DMS114 treated with DMSO at 0.1 percent for 48 hours (cell line): Measurements from ENCODE around the gene CASP9.
"Not testable (repeated sequence)": the region's sequence is repeated elsewhere in the genome, so short reads cannot be mapped to it uniquely, and the experiment has no call there.

Experiments
- DNase-seq: peaks from one replicate; lab custom pipeline; 2025; ENCODE audit not compliant: unreplicated experiment; lab: John Stamatoyannopoulos, UW

CASP9 gene

GRCh38 chr1:15526021-15526489 is 2.0 kb upstream of the CASP9 start:
- no peak for DNase-seq

GRCh38 chr1:15525050-15526020 is 1.3 kb upstream of the CASP9 start:
- peak; percentile 93 for DNase-seq

- peak; percentile 89 for DNase-seq
Measured at GRCh38 chr1:15524283-15525049, 451 bp upstream of the CASP9 start.

GRCh38 chr1:15523104-15524020 is 653 bp downstream of the CASP9 start:
- peak; percentile 25 for DNase-seq

- no peak for DNase-seq
Measured at GRCh38 chr1:15522551-15522950, 1.5 kb downstream of the CASP9 start.

GRCh38 chr1:15521206-15521906 is 2.7 kb downstream of the CASP9 start:
- not testable (repeated sequence) for DNase-seq

- DNase-seq, result no peak
Measured at GRCh38 chr1:15519625-15520024, 4.4 kb downstream of the CASP9 start.

- DNase-seq, result no peak
Measured at GRCh38 chr1:15515022-15515663, 8.9 kb downstream of the CASP9 start.

GRCh38 chr1:15514557-15514956 is 9.5 kb downstream of the CASP9 start:
- not testable (repeated sequence) for DNase-seq

- DNase-seq, result no peak
Measured at GRCh38 chr1:15513919-15514318, 10.1 kb downstream of the CASP9 start.

- no peak for DNase-seq
Measured at GRCh38 chr1:15513192-15513591, 10.8 kb downstream of the CASP9 start.

- no peak for DNase-seq
Measured at GRCh38 chr1:15510611-15511405, 13.2 kb downstream of the CASP9 start.

GRCh38 chr1:15509586-15509985 is 14.4 kb downstream of the CASP9 start:
- no peak for DNase-seq

GRCh38 chr1:15508700-15509487 is 15.1 kb downstream of the CASP9 start:
- no peak for DNase-seq

GRCh38 chr1:15507278-15507677 is 16.7 kb downstream of the CASP9 start:
- no peak for DNase-seq

- no peak for DNase-seq
Measured at GRCh38 chr1:15506831-15507230, 17.2 kb downstream of the CASP9 start.

GRCh38 chr1:15504436-15504835 is 19.6 kb downstream of the CASP9 start:
- no peak for DNase-seq
